Testis (tissue), 2 donors: ENCODE measurements around the gene WDR5B.

ENCODE experiments used
- POLR2A ChIP-seq: fragments of 450-650 bp; IDR thresholded peaks from one replicate; pipeline ENCODE4 v1.6.1; 2017; ENCODE audit warnings: antibody characterized with exemption, mild to moderate bottlenecking, moderate library complexity
- TF ChIP-seq, protein P1 (sequence below), 3 experiments: fragments of 450-650 bp in 2 of 3; fragments of 200-600 bp in 1 of 3; sonication (generic) in 1 of 3; IDR thresholded peaks; one replicate each; pipeline ENCODE4 v1.5.1; 2016 to 2019; ENCODE audit warnings: antibody characterized with exemption in 3 of 3, mild to moderate bottlenecking in 2 of 3, moderate library complexity in 1 of 3

DNA sequence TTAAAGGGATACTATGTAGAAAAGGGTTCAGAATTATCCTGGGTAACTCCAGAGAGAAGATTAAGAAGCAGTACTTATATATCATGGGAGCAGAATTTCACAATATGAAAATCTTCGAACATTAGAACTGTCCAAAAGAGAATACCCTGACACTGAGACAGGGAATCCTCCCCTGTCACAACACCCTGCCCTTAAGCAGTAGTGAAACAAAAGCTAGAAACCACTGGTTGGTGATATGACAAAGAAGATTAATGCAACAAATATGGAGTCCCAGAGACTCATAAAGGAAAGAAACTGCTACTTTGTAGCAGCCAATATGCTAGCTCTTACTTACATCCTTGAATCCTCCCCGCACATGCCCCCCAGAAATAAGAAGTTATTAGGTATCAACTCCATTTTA lies 51.4 kb downstream of the WDR5B start:
- TF ChIP-seq, protein P1, sequence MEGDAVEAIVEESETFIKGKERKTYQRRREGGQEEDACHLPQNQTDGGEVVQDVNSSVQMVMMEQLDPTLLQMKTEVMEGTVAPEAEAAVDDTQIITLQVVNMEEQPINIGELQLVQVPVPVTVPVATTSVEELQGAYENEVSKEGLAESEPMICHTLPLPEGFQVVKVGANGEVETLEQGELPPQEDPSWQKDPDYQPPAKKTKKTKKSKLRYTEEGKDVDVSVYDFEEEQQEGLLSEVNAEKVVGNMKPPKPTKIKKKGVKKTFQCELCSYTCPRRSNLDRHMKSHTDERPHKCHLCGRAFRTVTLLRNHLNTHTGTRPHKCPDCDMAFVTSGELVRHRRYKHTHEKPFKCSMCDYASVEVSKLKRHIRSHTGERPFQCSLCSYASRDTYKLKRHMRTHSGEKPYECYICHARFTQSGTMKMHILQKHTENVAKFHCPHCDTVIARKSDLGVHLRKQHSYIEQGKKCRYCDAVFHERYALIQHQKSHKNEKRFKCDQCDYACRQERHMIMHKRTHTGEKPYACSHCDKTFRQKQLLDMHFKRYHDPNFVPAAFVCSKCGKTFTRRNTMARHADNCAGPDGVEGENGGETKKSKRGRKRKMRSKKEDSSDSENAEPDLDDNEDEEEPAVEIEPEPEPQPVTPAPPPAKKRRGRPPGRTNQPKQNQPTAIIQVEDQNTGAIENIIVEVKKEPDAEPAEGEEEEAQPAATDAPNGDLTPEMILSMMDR (IDR thresholded peaks at IDR 0.05), result no peak
- no peak for TF ChIP-seq POLR2A
